PFSK-1 (cell line): Measurements from ENCODE around the gene PWWP2B.

Experiments used
- POLR2AphosphoS5 ChIP-seq: IDR thresholded peaks from 2 replicates; pipeline ENCODE4 v1.6.1; 2012; ENCODE audit warnings: low read depth, mild to moderate bottlenecking, control low read depth, low read length, moderate library complexity
- TAF1 ChIP-seq: IDR thresholded peaks from 2 replicates; pipeline ENCODE4 v1.6.1; 2012; ENCODE audit warnings: low read length, control low read depth, borderline replicate concordance; ENCODE audit not compliant: insufficient read depth

DNA sequence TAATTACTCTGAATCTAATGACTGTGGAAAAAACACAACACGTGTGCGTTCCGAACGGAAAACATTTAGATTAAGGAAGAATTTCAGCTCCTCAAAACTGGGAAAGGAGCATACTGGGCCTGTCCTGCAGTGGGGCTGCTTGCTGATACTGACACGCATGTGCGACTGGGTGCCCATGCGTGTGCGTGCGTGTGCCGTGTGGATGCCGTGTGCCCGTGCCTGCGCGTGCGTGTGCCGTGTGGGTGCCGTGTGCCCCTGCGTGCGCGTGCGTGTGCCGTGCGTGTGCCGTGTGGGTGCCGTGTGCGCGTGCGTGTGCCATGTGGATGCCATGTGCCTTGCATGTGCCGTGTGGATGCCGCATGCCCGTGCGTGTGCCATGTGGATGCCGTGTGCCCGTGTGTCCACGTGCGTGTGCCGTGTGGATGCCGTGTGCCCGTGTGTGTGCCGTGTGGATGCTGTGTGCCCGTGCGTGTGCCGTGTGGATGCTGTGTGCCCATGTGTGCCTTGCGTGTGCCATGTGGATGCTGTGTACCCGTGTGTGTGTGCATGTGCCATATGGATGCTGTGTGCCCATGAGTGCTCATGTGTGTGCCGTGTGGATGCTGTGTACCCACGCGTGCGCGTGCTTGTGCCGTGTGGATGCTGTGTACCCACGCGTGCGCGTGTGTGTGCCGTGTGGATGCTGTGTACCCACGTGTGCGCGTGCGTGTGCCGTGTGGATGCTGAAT, 28.2 kb downstream of the PWWP2B start:
- TF ChIP-seq POLR2AphosphoS5 (no peak), TAF1 (no peak)
